ENCODE measurements around the gene SPINK13. TPM values are rescaled to one million over a fixed set of nuclear protein-coding genes. Genes with fewer than 3 reads are reported as not detected.

The SPINK13 gene, protein sequence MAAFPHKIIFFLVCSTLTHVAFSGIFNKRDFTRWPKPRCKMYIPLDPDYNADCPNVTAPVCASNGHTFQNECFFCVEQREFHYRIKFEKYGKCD
- not detected in 2 replicates for total RNA-seq

DNA sequence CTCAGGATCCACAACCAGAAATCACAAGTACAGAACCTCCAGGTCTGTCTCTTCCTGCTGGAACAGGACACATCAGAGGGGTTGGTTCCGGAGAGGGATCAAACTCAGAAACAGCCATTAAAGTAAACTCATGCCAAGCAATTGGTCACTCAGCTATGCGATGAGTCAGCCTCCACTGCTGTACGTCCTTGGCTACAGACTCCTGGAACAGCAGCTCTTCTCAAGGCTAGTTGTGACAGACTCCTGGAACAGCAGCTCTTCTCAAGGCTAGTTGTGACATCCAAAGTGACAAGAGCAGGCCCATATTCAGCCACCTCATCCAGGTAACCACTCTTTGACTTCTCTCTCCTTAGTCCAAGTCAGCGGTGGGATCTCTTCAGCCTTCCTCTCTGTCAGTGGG lies at the start of gene SPINK13:
Gene SPINK13 (plus strand): TSS at position 229 of the 400 bp plus-strand sequence. CDS start 1,279 bp downstream, outside the sequence.

DNA sequence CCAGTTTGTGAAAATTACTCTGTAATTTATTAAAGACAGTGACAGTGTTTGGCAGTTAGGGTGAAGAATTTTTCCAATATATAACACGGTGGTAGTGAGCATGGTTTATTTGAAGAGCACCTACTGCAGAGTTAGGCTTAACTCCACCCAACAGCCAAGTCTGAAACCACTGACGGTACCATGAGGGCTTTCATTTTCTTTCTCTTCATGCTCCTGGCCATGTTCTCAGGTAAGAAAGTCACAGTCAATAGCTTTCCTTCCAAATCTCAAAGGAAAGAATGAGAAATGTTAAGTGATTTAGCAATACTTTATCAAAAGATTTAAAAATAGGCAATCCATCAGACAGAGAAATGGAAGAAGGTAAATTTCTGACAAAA lies 30.2 kb upstream of the SPINK13 start, which contains the start of gene MARCOL:
Gene MARCOL (plus strand): TSS at position 108 of the 377 bp plus-strand sequence. CDS start 73 bp downstream, at position 181.

DNA sequence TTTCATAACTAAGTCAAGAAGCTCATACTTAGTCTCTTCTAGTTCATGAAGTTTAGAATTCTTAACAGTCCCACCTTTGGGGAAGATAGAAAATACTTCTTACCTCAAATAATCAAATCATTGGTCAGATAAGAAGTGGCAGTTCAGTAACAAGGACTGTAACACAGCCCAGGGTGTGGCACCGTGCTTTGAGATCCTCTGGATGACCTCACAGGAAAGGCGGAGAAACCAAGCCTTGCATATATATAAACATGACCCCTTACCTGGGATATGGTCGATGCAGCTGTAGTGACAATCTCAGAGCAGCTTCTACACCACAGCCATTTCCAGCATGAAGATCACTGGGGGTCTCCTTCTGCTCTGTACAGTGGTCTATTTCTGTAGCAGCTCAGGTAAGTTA lies 43.6 kb downstream of the SPINK13 start, which contains the start of gene SPINK7:
Gene SPINK7 (plus strand): TSS at position 271 of the 400 bp plus-strand sequence. CDS start 61 bp downstream, at position 332.

DNA sequence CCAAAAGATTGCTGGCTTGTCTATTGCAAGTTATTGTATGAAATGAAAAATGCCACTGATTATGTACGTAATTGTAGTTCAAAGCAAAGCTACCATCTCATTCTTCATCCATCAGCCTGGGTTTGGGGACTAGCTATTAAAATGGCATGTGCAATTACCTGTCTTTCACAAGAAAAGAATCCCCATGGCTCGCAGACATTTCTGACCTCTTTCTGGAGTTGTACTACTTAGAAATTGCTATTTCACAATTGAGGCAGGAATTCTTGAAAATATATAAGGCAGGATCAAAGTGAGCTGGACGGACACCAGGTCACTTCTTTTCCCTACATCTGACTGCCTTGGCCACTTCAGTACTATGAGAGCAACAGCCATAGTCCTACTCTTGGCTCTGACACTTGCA lies 66.7 kb downstream of the SPINK13 start, which contains the start of gene SPINK9:
Gene SPINK9 (plus strand): TSS at position 301 of the 400 bp plus-strand sequence. CDS start 55 bp downstream, at position 356.

Other genes starting within 250 kb of the SPINK13 start
- 0.07 and 0.25 TPM in 2 replicates for gene SPINK5, start 204.8 kb upstream of the SPINK13 start, total RNA-seq
- gene SPINK14, start 100.2 kb upstream of the SPINK13 start, total RNA-seq, result not detected in 2 replicates
- not detected in 2 replicates for gene SPINK6, start 65.8 kb upstream of the SPINK13 start, total RNA-seq
- gene MARCOL, start 30.3 kb upstream of the SPINK13 start, total RNA-seq, result not detected in 2 replicates
- not detected in 2 replicates for gene SPINK7, start 43.6 kb downstream of the SPINK13 start, total RNA-seq
- not detected in 2 replicates for gene SPINK9, start 66.8 kb downstream of the SPINK13 start, total RNA-seq
- gene FBXO38, start 115.2 kb downstream of the SPINK13 start, total RNA-seq, result 30.8 and 33.5 TPM in 2 replicates